Hypothalamus (tissue), 51 donors: ENCODE results near the gene TMEM81.
A peak's percentile ranks its signal among the peaks of the same experiment; 100 is the strongest.

Experiments
- DNase-seq, 51 donors: peaks; one replicate each; lab custom pipeline; 2025; lab: John Stamatoyannopoulos, UW

TMEM81 gene

DNA sequence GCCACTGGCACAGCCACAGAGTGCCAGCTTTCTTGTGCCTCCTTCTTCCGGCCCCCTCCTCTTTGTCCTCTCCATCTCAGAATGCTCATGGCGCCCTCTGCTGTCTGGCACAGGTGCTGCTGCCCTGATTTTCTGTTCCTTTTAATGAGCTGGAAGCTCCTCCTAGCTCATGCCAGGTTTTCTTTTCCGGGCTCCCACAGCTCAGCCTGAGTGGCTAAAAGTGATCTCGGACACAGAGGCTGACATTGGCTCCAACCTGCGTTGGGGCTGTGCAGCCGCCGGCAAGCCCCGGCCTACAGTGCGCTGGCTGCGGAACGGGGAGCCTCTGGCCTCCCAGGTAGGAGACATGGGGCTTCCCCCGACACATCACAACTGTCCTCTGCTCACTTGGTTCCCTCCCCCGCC, 22.6 kb downstream of the TMEM81 start:
- DNase-seq = peak in 46 of 51 donors; percentile 31 to 88 (median 69)

- DNase-seq = no peak
Measured at GRCh38 chr1:205061227-205061626, 23.0 kb downstream of the TMEM81 start.

DNA sequence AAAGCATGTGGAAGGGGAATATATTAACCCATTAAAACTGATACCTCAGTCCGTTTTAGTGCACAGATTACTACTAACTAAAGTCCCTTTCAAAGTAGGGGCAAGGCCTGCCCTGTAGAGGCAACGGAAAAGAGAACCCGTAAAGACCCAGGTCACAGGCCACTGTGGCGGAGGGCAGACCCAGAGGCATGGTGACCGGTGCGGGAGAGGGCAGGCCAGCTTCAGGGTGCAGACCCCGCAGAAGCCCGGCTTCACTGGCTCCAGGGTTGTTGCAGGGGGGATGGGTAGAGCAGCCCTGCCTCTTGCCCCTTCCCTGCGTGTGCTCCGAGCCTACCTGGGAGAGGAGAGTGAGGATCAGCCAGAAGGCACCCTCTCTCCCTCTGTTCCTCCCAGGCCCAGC, 23.5 kb downstream of the TMEM81 start:
- no peak for DNase-seq

DNA sequence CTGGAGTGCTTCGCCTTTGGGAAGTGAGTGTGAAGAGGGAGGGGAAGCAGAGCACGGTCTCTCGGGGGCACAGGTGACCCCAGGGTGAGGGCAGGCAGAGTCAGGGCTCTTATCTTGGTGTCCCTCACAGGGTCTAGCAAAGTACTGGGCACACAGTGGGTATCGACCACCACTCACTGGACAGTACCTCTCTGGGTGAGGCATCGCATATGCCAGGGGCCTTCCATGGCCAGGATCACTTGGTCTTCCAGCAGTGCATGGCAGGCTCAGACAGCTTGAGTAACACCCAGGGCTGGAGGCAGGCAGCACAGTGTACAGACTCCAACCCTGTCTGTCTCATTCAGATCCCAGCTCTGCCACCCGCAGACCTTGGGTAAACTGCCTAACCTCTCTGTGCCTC, 24.6 kb downstream of the TMEM81 start:
- no peak for DNase-seq

DNA sequence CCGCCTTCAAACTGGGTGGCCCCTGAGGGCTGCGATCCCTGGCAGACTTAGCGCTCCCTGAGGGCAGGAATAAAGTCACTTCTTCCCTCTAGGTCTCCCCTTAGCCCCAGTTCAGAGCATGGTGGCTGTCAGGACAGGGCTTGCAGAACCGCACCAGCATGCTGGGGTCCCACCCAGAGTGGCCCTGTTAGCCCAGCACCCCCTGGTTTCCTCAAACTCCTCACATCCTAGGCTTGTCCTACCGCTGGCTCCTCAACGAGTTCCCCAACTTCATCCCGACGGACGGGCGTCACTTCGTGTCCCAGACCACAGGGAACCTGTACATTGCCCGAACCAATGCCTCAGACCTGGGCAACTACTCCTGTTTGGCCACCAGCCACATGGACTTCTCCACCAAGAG, 25.4 kb downstream of the TMEM81 start:
- DNase-seq = no peak

DNA sequence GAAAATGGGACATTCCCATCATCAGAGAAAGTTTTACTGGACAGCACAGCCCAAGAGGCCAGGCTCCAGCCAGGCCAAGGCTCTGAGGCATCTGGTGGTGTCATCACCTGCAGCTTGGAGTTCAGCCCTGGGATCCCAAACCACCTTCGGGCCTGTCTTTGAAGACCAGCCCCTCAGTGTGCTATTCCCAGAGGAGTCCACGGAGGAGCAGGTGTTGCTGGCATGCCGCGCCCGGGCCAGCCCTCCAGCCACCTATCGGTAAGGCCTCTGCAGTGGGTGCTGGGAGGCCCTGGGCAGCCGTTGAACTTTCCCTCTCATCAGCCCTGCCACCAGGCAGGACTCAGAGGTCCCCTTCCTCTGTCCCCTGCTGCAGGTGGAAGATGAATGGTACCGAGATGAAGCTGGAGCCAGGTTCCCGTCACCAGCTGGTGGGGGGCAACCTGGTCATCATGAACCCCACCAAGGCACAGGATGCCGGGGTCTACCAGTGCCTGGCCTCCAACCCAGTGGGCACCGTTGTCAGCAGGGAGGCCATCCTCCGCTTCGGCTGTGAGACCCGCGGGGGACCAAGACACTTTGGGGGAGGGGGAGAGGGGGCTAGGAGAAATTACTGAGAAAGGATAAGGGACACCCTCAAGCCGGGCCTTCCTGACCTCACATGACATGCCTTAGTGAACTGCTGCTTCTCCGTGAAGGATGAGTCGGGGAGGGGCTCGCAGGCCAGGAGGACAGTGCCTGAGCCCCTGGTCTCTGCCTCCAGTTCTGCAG, 26.3 kb downstream of the TMEM81 start:
- no peak for DNase-seq

GRCh38 chr1:205056956-205057568, 27.2 kb downstream of the TMEM81 start:
- no peak for DNase-seq

DNA sequence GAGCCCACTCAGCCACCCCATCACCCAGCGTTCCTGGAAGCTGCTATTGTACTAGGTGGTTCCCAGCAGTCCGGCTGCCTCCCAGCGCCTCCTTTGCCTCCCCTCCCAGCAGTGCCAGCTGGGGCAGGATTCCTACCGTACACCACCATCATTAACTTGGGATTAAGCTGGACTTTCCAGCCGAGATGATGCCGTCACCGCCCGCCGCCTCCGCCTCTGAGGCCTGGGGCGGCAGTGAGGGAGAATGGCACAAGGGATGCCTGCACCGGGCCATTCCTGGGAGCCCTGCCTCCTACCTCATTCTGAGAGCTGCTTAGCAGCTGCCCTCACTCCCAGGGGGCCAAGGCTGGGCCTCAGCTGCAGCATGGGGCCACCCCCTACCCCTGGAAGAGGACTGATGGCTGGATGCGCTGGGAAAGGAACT, 28.1 kb downstream of the TMEM81 start:
- no peak for DNase-seq

GRCh38 chr1:205054013-205054412, 30.2 kb downstream of the TMEM81 start:
- DNase-seq = no peak

DNA sequence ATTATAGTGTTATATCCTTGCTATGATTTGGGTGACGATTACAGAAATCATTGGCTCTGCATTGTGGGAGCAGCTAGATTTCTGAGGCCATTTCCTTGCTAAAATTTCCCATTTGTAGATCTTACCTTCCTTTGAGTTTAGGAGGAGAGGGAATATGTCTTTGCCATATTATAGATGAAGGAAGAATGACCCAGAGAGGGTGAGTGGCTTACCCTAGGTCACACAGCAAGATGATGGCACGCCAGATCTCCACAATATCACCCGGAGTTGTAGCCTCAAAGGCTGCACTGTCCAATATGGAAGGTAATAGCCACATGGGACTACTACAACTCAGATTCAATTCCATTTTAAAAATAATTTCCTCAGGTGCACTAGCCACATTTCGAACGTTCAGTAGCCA, 31.0 kb downstream of the TMEM81 start:
- no peak for DNase-seq

DNA sequence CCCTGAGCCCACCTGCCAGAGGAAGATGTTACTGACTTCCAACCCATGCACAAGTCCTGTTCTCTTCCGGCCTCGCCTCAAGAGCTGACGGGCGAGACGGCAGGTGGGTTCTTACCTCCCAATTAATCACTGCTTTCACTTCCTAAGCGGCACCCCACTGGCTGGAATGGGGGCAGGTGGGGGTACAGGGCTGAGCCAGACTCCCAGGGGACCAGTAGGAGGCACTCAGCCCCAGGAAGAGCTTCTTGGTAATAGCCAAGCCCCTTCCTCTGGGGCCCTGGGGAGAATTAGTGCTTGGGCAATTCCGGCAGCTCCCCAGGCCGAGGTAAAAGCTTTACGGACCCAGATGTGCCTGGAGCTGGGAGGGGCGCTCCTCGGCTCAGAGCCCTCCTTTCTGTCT, 31.6 kb downstream of the TMEM81 start:
- no peak for DNase-seq

- DNase-seq = peak in 30 of 51 donors; percentile 14 to 84 (median 40)
Measured at GRCh38 chr1:205049479-205049878, 34.8 kb downstream of the TMEM81 start.

GRCh38 chr1:205048382-205048781, 35.9 kb downstream of the TMEM81 start:
- DNase-seq = peak in 47 of 51 donors; percentile 15 to 97 (median 80)

- peak in 10 of 51 donors; percentile 28 to 70 (median 53) for DNase-seq
Measured at GRCh38 chr1:205047764-205048231, 36.5 kb downstream of the TMEM81 start.

- peak in 38 of 51 donors; percentile 13 to 80 (median 54) for DNase-seq
Measured at GRCh38 chr1:205046870-205047269, 37.4 kb downstream of the TMEM81 start.

GRCh38 chr1:205045146-205045545, 39.1 kb downstream of the TMEM81 start:
- peak in 2 of 51 donors; percentile 41 for DNase-seq

DNA sequence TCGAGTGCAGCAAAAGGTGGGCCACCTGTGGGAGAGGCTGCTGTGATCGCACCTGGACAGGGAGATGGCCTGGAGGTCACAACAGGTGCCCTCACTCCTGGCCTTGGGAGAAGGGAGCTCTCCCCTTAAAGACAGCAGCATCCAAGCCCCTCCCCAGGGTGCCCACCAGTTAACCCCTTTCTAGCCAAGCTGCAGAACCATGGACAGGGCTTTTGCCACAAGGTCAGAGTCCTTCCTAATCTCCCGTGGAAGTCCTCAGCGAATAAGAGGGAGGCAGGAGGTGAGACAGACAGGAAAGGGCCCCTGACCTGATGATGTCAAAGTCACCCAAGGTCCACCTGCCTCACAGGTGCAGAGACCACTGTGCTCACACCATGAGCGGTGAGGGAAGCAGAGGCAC, 39.5 kb downstream of the TMEM81 start:
- no peak for DNase-seq

DNA sequence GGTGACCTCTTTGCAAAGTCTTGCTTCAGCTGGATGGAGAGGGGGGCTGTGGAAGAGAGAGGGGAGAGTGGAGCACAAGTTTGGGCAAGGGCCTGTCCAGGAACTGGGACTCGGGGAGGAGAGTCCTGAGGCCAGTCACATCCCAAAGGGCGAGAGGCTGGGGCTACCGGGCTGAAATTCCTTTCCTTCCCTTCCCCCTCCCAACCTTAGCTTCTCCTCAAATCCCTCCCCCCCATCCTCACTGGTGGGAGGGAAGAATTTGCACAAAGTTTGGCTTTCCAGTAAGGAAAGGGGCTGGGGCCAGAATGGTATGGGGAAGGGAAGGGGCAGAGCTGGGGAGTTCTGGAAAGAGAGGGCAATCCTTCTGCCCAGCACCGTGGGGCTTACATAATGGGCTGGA, 40.4 kb downstream of the TMEM81 start:
- no peak for DNase-seq

GRCh38 chr1:205042911-205043806, 41.1 kb downstream of the TMEM81 start, which contains the start of gene CNTN2:
Gene CNTN2, plus strand, starts transcription at chr1:205043212. Its CDS starts 9,974 bp downstream, at chr1:205053186.
- peak in 48 of 51 donors; percentile 10 to 92 (median 78) for DNase-seq

DNA sequence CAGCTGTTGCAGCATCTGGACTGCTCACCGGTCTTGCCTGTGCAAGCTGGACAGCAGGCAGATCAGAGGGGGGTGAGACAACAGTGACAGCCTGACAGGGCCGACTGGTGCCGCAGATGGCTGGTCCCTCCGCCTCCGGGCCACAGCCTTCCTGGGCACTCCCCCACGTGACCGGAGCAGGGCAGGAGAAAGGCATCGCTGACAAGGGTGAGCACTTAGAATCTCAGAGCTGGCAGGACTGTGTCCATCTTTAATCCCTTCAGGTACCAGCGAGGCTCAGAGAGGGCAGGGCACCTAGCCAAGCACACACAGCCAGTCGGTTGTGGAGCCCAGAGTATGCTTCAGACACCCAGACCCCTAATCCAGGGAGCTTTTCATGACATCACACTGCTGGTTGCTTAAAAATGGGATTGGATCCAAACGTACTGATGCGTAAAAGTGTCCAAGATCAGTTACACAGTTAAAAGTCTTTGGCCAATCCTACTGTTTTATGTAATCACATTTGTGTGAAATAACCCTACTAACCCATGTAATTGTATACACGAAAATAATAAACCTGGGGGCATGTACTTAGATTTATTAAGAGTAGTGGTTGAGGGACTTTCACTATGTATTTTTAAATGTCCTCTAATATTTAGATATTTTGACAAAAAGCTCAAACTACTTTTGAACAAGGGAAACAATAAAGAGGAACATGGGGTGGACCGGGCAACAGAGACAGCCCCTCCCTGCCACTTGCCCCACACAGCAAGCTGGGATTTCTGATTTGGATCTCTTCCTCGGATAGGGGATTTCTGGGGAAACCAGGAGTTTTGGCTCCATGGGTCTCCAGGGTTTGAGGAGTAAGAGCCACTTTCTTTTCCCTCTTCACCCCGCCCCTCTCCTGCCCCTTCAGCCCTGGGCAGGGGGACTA, 42.0 kb downstream of the TMEM81 start:
- peak in 32 of 51 donors; percentile 10 to 80 (median 54) for DNase-seq
